ENCODE measurements around the gene PNLIPRP1. TPM values are rescaled to one million over a fixed set of nuclear protein-coding genes. Genes with fewer than 3 reads are reported as not detected.
A peak's percentile ranks its signal among the peaks of the same experiment; 100 is the strongest.

Gene PNLIPRP1
- polyA plus RNA-seq, result 0.63 TPM
- long read RNA-seq, donor 1, result 0 reads
- long read RNA-seq, donor 2, result 0 reads
- long read RNA-seq, donor 3, result 0 reads
- long read RNA-seq, donor 4, result 0 reads
- long read RNA-seq, donor 5, result 0 reads
- long read RNA-seq, donor 6, result 0 reads
- long read RNA-seq, donor 7, result 0 reads
- long read RNA-seq, donor 8, result 0 reads
- long read RNA-seq, donor 9, result 0 reads
- long read RNA-seq, donor 10, result 0 reads
- long read RNA-seq, donor 11, result 0 reads

- peak in 1 of 2 donors; percentile 71 for DNase-seq
- Histone ChIP-seq H3K4me1 (ENCODE audit: control insufficient read depth, insufficient read depth, low read length) (peaks cover 23% of the 10 kb centered on the region), H3K36me3 (ENCODE audit: control insufficient read depth, insufficient read depth, low read length) (no peaks in the 10 kb centered on the region), H3K27ac (ENCODE audit: low read length) (no peak within 1 kb of the TSS), H3K4me3 (ENCODE audit: low read length) (no peak within 1 kb of the TSS), H3K27me3 (ENCODE audit: control insufficient read depth, insufficient read depth, low read length) (no peaks in the 10 kb centered on the region), H3K9me3 (ENCODE audit: control insufficient read depth, low read depth, low read length) (no peaks in the 10 kb centered on the region)
- WGBS (ENCODE audit: insufficient coverage, low lambda C conversion rate), result no CpG with 5 or more reads among the region's 9 CpGs
Observed at GRCh38 chr10:116590590-116591444, at the start of gene PNLIPRP1. Gene PNLIPRP1 (plus strand): TSS chr10:116590959. CDS start chr10:116591130, 171 bp downstream.

GRCh38 chr10:116542007-116542677 is 48.6 kb upstream of the PNLIPRP1 start:
- Histone ChIP-seq H3K9me3 (ENCODE audit: control insufficient read depth, low read depth, low read length) (no peaks in the 10 kb centered on the region), H3K27ac (ENCODE audit: low read length) (no peak overlapping the region), H3K27me3 (ENCODE audit: control insufficient read depth, insufficient read depth, low read length) (no peaks in the 10 kb centered on the region), H3K36me3 (ENCODE audit: control insufficient read depth, insufficient read depth, low read length) (no peaks in the 10 kb centered on the region), H3K4me1 (ENCODE audit: control insufficient read depth, insufficient read depth, low read length) (peaks cover 4% of the 10 kb centered on the region), H3K4me3 (ENCODE audit: low read length) (no peak overlapping the region)
- no peak for DNase-seq

- Histone ChIP-seq H3K27ac (ENCODE audit: low read length) (no peak overlapping the region), H3K4me3 (ENCODE audit: low read length) (no peak overlapping the region), H3K36me3 (ENCODE audit: control insufficient read depth, insufficient read depth, low read length) (no peaks in the 10 kb centered on the region), H3K27me3 (ENCODE audit: control insufficient read depth, insufficient read depth, low read length) (no peaks in the 10 kb centered on the region), H3K9me3 (ENCODE audit: control insufficient read depth, low read depth, low read length) (no peaks in the 10 kb centered on the region), H3K4me1 (ENCODE audit: control insufficient read depth, insufficient read depth, low read length) (peaks cover under 1% of the 10 kb centered on the region)
- DNase-seq, result no peak
- WGBS (ENCODE audit: insufficient coverage, low lambda C conversion rate), result 100% methylated on average over 1 of the region's 1 CpG
Observed at GRCh38 chr10:116545122-116545521, 45.6 kb upstream of the PNLIPRP1 start.

GRCh38 chr10:116545756-116546155 is 45.0 kb upstream of the PNLIPRP1 start, which contains the start of gene PNLIP:
Gene PNLIP (plus strand): TSS chr10:116545931. CDS start chr10:116546093, 162 bp downstream.
- 100% methylated on average over 1 of the region's 8 CpGs for WGBS (ENCODE audit: insufficient coverage, low lambda C conversion rate)
- Histone ChIP-seq H3K9me3 (ENCODE audit: control insufficient read depth, low read depth, low read length) (no peaks in the 10 kb centered on the region), H3K4me1 (ENCODE audit: control insufficient read depth, insufficient read depth, low read length) (no peaks in the 10 kb centered on the region), H3K4me3 (ENCODE audit: low read length) (no peak within 1 kb of the TSS), H3K27ac (ENCODE audit: low read length) (no peak within 1 kb of the TSS), H3K36me3 (ENCODE audit: control insufficient read depth, insufficient read depth, low read length) (no peaks in the 10 kb centered on the region), H3K27me3 (ENCODE audit: control insufficient read depth, insufficient read depth, low read length) (no peaks in the 10 kb centered on the region)
- DNase-seq, result no peak

GRCh38 chr10:116548301-116548700 is 42.5 kb upstream of the PNLIPRP1 start:
- no peaks in the 10 kb centered on the region for H3K4me1 ChIP-seq (ENCODE audit: control insufficient read depth, insufficient read depth, low read length)
- H3K27me3 ChIP-seq (ENCODE audit: control insufficient read depth, insufficient read depth, low read length), result no peaks in the 10 kb centered on the region
- no peaks in the 10 kb centered on the region for H3K9me3 ChIP-seq (ENCODE audit: control insufficient read depth, low read depth, low read length)
- H3K36me3 ChIP-seq (ENCODE audit: control insufficient read depth, insufficient read depth, low read length), result no peaks in the 10 kb centered on the region
- H3K4me3 ChIP-seq (ENCODE audit: low read length), result no peak overlapping the region
- no CpG with 5 or more reads among the region's 5 CpGs for WGBS (ENCODE audit: insufficient coverage, low lambda C conversion rate)
- no peak for DNase-seq
- H3K27ac ChIP-seq (ENCODE audit: low read length), result no peak overlapping the region

- no peaks in the 10 kb centered on the region for H3K36me3 ChIP-seq (ENCODE audit: control insufficient read depth, insufficient read depth, low read length)
- no peaks in the 10 kb centered on the region for H3K9me3 ChIP-seq (ENCODE audit: control insufficient read depth, low read depth, low read length)
- no peak overlapping the region for H3K27ac ChIP-seq (ENCODE audit: low read length)
- no peaks in the 10 kb centered on the region for H3K27me3 ChIP-seq (ENCODE audit: control insufficient read depth, insufficient read depth, low read length)
- no peaks in the 10 kb centered on the region for H3K4me1 ChIP-seq (ENCODE audit: control insufficient read depth, insufficient read depth, low read length)
- DNase-seq, result no peak
- WGBS (ENCODE audit: insufficient coverage, low lambda C conversion rate), result 100% methylated on average over 7 of the region's 13 CpGs
- no peak overlapping the region for H3K4me3 ChIP-seq (ENCODE audit: low read length)
Observed at GRCh38 chr10:116553378-116553980, 37.3 kb upstream of the PNLIPRP1 start.

- H3K36me3 ChIP-seq (ENCODE audit: control insufficient read depth, insufficient read depth, low read length), result no peaks in the 10 kb centered on the region
- DNase-seq, result no peak
- H3K27ac ChIP-seq (ENCODE audit: low read length), result no peak overlapping the region
- H3K9me3 ChIP-seq (ENCODE audit: control insufficient read depth, low read depth, low read length), result no peaks in the 10 kb centered on the region
- no peak overlapping the region for H3K4me3 ChIP-seq (ENCODE audit: low read length)
- H3K27me3 ChIP-seq (ENCODE audit: control insufficient read depth, insufficient read depth, low read length), result no peaks in the 10 kb centered on the region
- 90% methylated on average over 2 of the region's 5 CpGs for whole genome bisulfite sequencing (ENCODE audit: insufficient coverage, low lambda C conversion rate)
- no peaks in the 10 kb centered on the region for H3K4me1 ChIP-seq (ENCODE audit: control insufficient read depth, insufficient read depth, low read length)
Observed at GRCh38 chr10:116554628-116555027, 36.1 kb upstream of the PNLIPRP1 start.

GRCh38 chr10:116555880-116556279 is 34.9 kb upstream of the PNLIPRP1 start:
- WGBS (ENCODE audit: insufficient coverage, low lambda C conversion rate), result no CpG with 5 or more reads among the region's 6 CpGs
- no peak for DNase-seq
- Histone ChIP-seq H3K9me3 (ENCODE audit: control insufficient read depth, low read depth, low read length) (no peaks in the 10 kb centered on the region), H3K27me3 (ENCODE audit: control insufficient read depth, insufficient read depth, low read length) (no peaks in the 10 kb centered on the region), H3K4me1 (ENCODE audit: control insufficient read depth, insufficient read depth, low read length) (no peaks in the 10 kb centered on the region), H3K4me3 (ENCODE audit: low read length) (no peak overlapping the region), H3K36me3 (ENCODE audit: control insufficient read depth, insufficient read depth, low read length) (no peaks in the 10 kb centered on the region), H3K27ac (ENCODE audit: low read length) (no peak overlapping the region)

- Histone ChIP-seq H3K27me3 (ENCODE audit: control insufficient read depth, insufficient read depth, low read length) (no peaks in the 10 kb centered on the region), H3K4me3 (ENCODE audit: low read length) (no peak overlapping the region), H3K9me3 (ENCODE audit: control insufficient read depth, low read depth, low read length) (no peaks in the 10 kb centered on the region), H3K27ac (ENCODE audit: low read length) (no peak overlapping the region), H3K36me3 (ENCODE audit: control insufficient read depth, insufficient read depth, low read length) (no peaks in the 10 kb centered on the region), H3K4me1 (ENCODE audit: control insufficient read depth, insufficient read depth, low read length) (no peaks in the 10 kb centered on the region)
- WGBS (ENCODE audit: insufficient coverage, low lambda C conversion rate), result 100% methylated on average over 1 of the region's 5 CpGs
- DNase-seq, result no peak
Observed at GRCh38 chr10:116557305-116557880, 33.4 kb upstream of the PNLIPRP1 start.

- H3K36me3 ChIP-seq (ENCODE audit: control insufficient read depth, insufficient read depth, low read length), result no peaks in the 10 kb centered on the region
Observed at GRCh38 chr10:116565534-116565933, 25.2 kb upstream of the PNLIPRP1 start.

More at GRCh38 chr10:116565534-116565933, 25.2 kb upstream of the PNLIPRP1 start:
- H3K9me3 ChIP-seq (ENCODE audit: control insufficient read depth, low read depth, low read length), result no peaks in the 10 kb centered on the region
- no peaks in the 10 kb centered on the region for H3K27me3 ChIP-seq (ENCODE audit: control insufficient read depth, insufficient read depth, low read length)
- H3K4me1 ChIP-seq (ENCODE audit: control insufficient read depth, insufficient read depth, low read length), result no peaks in the 10 kb centered on the region
- DNase-seq, result no peak
- H3K4me3 ChIP-seq (ENCODE audit: low read length), result no peak overlapping the region
- H3K27ac ChIP-seq (ENCODE audit: low read length), result no peak overlapping the region
- 90% methylated on average over 2 of the region's 8 CpGs for WGBS (ENCODE audit: insufficient coverage, low lambda C conversion rate)
